DMS53 (cell line): ENCODE measurements around the gene SUN3.

Experiments used
- DNase-seq: peaks from one replicate; lab custom pipeline; 2025; lab: John Stamatoyannopoulos, UW

SUN3 gene

DNA sequence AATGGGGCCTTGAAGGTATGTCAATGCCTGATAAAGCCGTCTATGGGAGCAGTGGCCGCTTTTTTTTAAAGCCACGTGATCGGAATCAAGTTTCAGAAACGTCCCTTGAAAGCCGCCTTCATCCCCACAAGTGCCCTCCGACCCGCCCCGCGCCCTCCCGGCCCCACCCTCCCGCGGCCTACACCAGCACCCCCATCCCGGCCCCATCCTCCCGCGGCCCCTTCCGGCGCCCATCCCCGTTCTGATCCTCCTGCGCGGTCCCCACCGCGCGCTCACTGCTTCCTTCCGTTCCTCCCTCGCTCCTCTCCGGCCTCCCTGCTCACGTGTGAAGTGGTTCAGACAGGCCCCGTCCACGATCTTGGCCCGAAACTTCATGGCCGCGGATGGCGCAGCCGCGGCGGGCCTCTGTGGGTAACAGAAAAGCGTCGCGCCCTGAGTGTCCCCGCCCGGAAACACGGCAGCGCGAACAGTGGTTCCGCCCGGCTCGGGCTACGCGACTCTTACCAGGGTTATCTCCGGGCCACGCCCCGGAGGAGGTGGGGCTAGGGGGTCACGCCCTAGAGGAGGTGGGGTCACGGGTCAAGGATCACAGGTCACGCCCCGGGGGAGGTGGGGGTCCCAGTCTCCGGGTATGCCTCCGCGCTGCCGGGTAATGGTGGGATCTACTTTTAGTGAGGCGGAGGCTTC lies 49.6 kb downstream of the SUN3 start, which contains the start of gene HUS1:
Gene HUS1, minus strand, starts transcription at position 471 of the 687 bp plus-strand sequence. Its CDS starts 96 bp downstream, at position 375.
- DNase-seq: peak; percentile 98

DNA sequence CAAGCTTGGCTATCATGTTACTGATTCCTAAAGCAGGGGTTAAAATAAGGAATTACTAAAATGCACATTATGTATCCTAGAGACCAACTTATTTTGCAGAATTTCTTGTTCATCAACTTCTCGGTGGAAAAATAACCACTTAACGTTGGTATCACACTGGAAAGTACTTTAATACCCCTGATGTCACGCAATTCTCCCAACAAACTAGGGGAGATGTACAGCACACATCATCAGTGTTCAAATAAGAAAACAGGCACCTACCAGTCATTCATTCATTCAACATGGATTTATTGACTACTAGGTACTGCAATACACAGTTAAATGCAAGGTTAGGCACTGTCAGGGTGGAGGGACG lies 50.1 kb downstream of the SUN3 start:
- DNase-seq: no peak

DNA sequence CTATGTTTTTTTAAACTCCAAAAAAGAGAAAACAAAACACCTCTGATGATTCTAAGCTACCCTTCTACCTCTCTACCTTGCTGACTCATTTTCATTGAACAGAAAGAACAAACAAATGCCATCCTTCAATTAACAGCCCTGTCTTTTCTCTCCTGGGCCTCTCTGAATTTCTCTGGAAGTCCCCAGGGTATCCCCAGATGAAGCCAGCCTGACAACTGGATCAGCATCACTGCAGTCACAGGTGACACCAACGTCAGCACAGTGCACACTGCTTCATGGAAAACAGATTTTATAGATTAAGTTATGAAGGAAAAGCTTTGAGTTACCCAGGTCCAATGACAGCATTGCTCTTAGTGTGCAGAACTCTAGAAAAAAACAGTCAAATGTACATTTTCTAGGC lies 55.2 kb downstream of the SUN3 start:
- peak; percentile 33 for DNase-seq

DNA sequence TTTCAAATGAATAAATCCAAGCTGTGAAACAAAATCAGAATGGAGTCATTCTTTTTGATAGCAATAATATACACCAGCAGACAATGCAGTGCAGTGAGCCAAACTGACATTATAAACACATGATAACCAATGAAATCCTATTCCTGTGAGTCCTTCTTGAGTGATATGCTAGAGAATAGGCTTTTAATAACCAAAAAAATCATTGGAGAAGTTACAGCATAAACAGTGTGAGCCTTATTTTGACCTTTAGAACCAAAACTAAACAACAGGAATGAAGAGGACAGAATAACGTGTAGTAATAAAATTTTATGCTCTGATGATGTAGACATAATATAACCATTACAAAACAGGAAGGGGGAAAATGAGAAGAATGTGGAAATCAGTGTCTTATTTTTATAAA lies 58.1 kb downstream of the SUN3 start:
- DNase-seq: no peak

DNA sequence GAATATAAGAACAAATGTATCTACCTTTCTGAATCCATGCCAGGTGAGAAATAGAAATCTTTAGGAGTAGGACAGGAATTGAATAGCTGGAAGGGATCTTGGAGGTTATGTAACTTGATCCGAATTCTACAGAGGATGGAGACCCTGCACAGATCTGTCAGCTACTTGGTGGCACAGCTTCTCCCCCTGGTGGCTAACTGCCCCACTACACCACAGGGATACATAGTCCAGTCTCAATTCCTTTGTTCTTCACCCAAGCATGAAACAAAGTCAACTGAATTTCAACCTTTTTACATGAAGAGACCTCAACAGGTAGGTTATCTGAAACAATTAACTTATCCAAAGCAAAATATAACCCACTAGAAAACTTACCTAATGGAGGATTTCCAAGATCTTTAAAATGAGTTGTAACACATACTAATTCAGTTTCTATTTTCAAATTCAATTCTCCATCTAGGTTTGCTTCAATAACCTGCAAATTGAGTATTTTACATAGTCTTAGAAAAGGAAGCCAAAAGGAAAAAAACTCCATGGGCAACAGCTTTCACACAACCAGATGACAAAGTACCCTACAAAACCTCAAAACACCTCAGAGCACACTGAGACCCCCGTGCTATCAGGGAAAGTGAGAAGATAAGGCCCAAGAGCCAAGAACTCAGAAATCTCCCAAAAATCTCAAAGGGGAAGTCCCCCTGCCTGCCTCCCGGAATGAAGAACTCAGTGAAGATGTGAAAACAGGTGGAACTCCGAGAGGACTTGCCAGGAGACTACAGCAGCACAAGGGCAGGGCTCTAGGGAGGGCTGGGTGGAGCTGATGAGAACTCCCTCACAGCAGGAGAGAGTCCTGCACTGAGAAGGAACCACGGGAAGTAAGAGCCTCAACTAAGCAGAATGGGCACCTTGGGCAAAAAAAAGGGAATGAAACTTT lies 59.8 kb downstream of the SUN3 start:
- DNase-seq: peak; percentile 80

DNA sequence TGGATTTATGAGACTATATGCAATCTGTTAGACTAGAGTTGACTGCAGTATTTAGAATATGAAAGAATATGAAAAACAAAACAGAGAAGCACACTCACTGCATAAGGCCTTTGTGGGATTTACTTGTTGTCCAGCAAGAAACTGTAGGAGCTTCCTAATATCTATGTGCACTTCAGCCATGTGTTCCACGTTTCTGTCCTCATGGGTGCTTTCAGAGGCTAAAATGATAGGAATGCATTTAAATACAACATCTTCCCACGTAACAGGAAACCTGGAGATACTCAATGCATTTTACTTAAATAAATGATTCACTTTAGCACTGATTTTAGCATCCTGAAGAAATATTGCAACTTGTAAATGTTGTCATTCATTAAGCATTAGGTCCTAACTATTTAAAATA lies 61.2 kb downstream of the SUN3 start:
- DNase-seq: no peak

DNA sequence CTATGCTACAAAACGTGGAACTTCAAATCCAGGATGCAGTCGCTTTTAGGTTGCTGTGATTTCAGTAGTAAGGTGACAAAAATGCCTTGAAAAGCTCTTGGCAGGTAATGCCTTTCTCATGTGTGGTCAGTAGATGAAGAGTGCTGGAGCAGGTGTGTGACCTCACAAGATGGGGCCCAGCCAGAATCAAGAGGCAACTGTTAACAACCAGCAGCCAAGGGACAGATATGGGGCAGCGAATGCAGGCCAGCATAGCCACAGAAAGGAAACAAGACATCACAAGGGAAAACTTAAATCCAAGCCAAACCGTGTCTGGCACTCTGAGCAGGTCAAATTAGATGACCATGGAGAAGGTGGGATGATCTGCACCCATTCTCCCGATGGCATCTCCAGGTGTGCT lies 61.8 kb downstream of the SUN3 start:
- DNase-seq: no peak

DNA sequence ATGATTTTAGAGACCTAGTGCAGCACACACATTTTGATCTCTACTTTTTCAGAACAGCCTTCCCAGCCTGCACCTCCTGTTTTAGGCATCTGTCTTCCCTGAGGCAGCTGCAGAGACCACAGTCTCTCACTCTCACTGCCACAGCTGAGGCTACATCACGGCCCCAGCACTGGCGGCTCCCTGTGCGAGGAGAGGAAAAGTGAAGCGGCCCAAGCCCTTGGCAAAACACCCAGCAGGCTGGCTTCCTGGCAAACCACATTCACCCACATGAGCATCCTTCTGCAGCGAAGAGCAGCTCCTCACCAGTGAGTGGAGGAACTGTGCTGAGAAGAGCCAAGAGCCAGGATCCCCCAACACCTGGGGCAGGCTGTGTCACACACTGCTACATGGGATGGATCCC lies 63.5 kb downstream of the SUN3 start:
- no peak for DNase-seq

DNA sequence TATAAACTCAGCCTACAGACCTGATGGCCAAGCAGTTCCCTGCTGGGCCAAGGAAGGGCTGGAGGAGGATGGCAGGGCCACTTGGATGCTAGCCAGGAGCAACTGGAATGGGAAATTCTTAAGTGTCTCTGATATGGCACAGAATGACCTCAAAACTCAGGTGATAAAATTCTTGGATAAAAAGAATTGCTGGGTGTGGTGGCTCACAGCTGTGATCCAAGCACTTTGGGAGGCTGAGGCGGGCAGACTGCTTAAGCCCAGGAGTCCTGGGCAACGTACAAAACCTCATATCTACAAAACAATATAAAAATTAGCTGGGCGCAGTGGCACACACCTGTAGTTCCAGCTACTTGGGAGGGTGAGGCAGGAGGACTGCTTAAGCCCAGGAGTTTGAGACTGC lies 66.6 kb downstream of the SUN3 start:
- DNase-seq: no peak

DNA sequence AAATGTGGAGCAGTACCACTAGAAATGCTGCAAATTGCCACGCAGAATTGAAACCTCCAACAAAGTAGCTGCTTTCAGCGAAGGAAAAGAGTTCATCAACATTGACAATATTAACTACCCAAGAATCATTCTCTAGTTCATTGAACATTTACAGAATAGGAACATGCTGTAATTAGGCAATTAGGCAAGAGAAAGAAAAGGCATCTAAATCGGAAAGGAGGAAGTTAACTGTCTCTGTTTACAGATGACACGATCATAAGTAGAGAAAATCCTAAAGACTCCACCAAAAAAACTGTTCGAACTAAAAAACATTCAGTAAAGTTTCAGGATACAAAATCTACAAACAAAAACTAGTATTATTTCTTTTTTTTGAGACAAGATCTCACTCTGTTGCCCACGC lies 71.8 kb downstream of the SUN3 start:
- no peak for DNase-seq

DNA sequence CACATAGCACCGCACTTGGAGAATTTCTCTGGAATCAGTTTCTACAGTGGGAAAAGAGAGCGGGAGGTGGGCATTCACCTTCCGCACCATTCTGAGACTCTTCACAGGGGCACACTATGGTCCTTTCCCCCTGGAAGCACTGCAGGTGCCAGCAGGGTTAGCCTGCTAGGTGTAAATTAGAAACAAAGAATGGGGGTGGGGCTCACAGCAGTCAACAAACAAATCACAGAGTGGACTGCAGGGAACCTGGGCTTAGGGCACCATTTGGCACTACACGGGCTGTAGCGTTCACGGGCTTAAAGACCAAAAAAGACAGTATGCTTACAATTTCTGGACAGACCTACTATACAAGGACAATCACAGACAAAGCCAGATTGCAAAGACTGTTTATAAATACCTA lies 72.7 kb downstream of the SUN3 start:
- no peak for DNase-seq

DNA sequence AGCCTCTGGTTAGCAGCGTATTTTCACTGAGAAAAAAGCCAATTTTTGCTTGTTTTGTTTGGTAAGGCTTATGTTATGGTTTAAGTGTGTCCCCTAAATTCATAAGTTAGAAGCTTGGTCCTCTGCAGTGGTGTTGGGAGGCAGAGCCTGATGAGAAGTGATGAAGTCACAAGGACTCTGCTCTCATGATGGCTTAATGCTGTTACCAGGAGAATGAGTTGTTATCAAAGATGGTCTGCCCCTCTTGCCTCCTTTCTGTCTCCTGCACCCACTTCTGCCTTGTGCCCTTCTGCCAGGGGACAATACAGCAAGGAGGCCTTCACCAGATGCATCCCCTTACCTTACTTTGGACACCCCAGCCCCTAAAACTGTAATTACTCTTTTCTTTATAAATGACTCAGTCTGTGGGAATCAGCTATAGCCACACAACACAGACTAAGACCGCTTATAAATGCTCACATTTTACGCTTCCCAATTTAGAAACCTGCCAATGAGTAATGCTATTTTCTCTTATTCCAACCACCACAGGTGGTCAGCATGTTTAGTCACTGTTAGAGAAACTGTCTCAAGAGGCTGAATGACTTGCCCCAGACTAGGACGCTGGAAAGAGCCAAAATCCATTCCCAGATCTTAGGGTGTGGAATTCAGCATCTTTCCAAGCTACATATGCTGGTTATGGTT lies 74.5 kb downstream of the SUN3 start:
- DNase-seq: no peak

DNA sequence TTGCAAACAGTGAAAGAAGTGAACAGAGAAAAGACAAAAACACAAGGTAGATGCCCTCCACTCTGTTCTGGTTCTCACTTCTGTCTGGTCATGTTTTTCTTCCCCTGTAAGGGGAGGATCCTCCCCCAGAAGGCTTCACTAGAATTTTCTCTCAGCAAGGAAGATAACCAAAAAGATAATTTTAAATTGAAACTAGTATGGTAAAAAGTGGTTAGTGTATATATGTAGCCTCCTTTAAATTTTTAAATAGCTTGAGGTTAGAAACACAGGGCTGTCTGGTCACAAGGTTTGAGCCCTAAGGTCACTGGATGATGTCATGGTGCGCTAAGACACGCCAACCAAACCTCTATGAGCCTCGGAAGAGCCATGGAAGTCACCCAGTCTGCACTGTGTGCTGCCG lies 75.1 kb downstream of the SUN3 start:
- DNase-seq: no peak

DNA sequence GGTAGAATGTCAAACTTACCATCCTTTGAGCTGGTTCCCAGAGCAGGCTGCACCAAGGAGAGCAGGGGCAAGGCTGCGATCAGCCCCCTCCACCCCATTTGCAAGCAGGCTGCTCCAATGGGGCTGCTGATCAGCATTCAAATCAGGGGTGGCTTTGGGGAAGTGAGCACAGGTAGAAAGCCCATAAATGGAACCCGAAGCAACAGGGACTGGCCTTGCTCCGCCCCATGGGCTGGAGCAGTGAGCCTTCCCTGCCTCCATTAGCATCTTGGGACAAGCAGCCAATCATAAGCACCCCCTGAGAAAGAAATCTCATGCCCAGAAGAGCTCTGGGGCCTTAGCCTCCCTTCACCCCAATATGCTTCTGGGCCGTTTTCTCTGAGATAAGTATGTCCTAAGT lies 76.7 kb downstream of the SUN3 start:
- DNase-seq: no peak

DNA sequence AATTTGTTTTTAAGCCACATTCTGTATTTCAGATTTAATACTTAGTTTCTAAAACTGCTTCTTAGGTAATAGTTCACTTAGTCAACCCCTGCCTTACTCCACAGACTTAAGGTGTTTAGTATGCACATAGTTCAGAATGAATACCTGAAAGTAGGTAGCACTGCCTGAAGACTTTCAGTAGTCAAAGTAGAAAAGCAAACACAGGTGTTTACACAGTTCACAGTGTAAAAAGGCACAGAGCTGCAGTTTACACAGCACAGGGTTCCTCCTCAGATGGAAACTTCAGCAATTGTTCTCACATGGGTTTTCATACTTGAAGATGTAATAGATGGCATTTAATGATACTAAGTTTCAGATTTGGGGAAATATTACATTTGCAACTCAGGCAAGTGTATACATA lies 77.5 kb downstream of the SUN3 start:
- peak; percentile 71 for DNase-seq

DNA sequence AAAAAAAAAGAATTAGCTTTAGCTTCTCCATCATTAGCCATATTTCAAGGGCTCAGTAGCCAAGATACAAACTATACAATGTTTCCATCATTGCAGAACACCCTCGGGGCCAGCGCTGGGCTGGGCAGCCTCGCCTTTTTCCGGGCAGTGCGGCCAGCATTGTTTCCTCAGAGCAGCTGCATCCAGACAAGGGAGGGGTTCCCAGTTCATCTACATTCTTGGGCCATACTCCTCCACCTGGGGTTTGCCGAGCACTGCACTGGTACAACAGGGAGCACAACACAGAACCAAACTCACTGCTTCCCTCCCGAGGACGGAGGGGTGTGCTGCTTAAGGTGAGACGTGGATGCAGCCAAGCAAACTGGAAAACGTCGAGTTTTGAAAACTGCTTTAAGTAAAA lies 78.2 kb downstream of the SUN3 start:
- DNase-seq: no peak

DNA sequence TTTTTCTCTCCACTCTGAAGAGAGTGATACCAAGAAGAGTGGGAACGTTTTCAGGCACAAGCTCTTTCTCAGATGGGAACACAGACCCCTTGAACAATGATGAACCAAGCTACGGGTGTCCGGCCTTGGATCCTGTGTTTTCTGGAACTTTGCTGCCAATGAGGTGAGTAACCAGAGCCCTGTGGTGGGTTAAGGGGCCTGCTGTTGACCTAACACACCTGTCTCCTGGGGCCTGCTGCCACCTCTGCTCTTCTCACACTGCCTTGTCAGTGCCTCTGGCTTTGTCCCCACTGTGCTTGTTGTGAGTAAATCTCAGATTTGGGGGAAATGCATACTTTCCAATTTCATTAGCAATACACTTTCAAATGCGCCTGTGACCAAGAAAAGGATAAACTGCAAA lies 79.2 kb downstream of the SUN3 start:
- DNase-seq: peak; percentile 26

DNA sequence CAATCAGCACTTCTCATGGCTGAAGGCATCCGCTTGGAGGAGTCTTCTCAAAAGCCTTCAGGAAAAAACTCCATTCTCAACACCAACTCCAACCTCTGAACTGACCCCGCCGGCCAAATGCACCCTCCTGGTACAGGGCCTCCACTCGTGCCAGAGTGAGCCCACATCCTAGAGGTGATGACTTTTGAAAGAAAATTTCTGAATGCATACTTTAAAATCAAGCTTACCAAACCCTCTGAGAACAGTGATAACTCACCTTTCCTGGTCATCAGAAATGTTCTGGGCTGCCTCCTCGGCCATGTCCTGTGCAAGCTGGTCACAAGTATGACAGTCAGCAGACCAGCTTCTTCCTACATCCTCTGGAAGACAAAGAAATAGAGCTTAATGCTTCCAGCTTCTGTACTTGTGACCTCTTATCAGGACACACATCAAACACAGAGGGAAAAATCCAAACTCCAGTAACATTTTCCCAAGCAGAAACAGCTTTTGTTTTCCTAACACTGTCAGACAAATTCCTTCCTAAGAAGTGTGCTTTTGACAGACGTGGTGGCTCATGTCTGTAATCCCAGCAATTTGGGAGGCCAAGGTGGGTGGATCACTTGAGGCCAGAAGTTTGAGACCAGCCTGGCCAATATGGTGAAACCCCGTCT lies 80.6 kb downstream of the SUN3 start, which contains the start of gene PKD1L1:
Gene PKD1L1, minus strand, starts transcription at position 326 of the 650 bp plus-strand sequence. Its CDS starts 26 bp downstream, at position 300.
- DNase-seq: no peak

DNA sequence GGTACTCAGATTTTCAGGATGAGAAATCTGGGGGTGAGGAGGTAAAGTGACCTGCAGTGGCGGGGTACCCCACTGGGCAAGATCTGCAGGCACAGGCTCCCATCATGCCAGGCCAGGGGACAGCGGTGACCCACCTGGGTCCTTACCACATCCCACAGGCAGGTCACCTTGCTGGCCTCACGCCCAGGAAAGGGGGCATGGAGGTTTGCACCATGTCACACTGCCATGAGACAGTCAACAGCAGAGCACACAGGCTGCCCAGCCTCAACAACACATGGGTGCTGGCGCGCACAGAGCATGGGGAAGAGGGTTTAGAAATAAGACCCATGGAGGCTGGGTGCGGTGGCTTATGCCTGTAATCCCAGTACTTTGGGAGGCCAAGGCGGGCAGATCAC lies 81.6 kb downstream of the SUN3 start:
- no peak for DNase-seq

DNA sequence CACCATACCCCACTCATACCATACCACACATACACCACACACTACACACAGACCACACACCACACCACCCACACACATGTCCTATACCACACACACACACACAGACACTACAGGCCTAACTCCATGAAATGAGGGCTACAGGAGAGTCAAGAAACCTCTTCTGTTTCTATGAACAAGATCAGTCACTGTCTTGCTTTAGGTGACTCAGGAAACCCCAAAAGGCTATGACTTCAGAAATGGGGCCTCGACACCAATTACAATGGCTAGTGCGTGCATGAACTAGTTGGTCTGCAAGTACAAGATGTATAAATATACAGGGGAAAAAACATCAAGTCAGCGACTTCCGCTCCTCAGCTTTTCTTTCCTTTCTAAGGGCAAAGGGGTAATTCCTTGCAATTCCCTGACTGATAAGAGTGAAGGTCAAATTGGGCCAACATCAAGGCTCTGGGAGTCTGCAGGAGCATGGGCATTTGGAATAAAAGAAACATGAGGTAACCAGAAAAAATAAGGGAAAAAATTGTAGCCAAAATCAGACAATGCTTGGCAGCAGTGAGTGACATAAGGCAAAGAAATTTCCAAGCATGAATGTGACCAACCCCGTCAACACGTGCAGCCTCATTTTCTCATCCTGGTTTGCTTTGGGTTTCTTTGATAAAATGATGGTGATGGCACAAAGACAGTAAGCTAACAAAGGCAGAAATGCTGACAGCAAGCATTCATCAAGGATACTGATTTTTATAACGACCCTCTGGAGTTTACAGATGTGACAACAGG lies 82.1 kb downstream of the SUN3 start:
- DNase-seq: no peak

DNA sequence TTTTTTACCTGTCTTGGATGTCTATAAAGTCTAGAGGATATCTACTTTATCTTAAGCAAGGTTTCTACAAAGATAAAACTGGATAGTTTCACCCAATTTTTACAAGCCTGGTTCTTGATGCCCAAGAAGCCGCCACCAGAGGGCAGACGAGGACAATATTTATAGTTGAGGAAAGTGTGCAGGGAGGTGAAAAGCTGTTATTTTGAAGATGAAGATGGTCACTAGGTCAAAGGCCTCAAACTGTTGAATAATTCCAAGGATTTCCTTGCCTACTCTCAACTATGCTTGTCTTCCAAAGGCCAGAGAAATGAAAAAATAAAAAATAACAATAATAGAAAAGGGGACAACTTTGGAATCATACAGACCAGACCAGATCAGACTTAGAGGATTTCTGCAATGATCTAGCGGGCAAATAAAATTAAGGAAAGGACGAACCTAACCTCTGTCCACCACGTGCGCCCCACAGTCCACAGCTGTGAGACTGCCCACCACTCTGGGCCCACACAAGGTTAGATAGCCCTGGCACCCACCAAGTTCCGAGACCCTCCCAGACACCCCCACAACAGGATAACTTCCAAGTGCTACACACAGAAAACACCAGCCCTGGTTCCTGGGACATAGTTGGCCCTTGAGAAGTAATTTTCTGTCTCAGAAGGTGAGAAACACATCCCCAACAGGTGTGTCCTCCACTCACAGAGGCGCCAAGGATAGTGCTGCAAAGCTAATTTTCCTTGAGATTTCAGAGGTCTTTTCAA lies 83.5 kb downstream of the SUN3 start:
- DNase-seq: peak; percentile 82
